ENCODE measurements around the gene CNTNAP2. TPM values are rescaled to one million over a fixed set of nuclear protein-coding genes. Genes with fewer than 3 reads are reported as not detected.

The CNTNAP2 gene
- total and polyA plus RNA-seq, 9 of the 15 experiments (the other 6 are each of a cell fraction or from before 2014, with no cell fraction given): 0.04 to 0.62 (median 0.09) TPM; not detected in 4

- no peak for DNase-seq (ENCODE audit: extremely low read depth in 1 of 4, low spot score in 3 of 4)
- no peak overlapping the region for H3K4me2 ChIP-seq (ENCODE audit: insufficient read depth, low read length)
- CTCF ChIA-PET (ENCODE audit: low intra/inter-chr PET ratio): no interaction called here
- BruUV-seq (replicated peaks): no TSS peak
- 1% methylated on average over 3 of the region's 3 CpGs for WGBS (ENCODE audit: insufficient coverage, low coverage, missing lambda C conversion rate)
- H3K27me3 ChIP-seq (ENCODE audit: control insufficient read depth in 2 of 2, insufficient read depth in 2 of 2, low read length in 2 of 2): no peaks in the 10 kb centered on the region
- no peak overlapping the region for H3K27ac ChIP-seq (ENCODE audit: extremely low read depth, low read depth, low read length)
- H3K4me1 ChIP-seq (replicated peaks in 1 of 2; ENCODE audit: control insufficient read depth in 2 of 2, insufficient read depth in 2 of 2, low read length in 2 of 2): no peaks in the 10 kb centered on the region
- H3K9ac ChIP-seq (ENCODE audit: insufficient read depth in 1 of 2, low read depth in 2 of 2, low read length in 2 of 2): no peak overlapping the region
- intact Hi-C loops (cut with micrococcal nuclease) (no loop called here), in situ Hi-C loops (cut with MboI) (no loop called here)
- no peaks in the 10 kb centered on the region for H4K20me1 ChIP-seq (replicated peaks; ENCODE audit: control insufficient read depth, insufficient read depth, low read length)
- POLR2A ChIA-PET: no interaction called here
- no peak overlapping the region for H2AFZ ChIP-seq (ENCODE audit: low read depth, low read length)
- H3K36me3 ChIP-seq (ENCODE audit: control insufficient read depth, insufficient read depth, low read length): no peaks in the 10 kb centered on the region
- H3K79me2 ChIP-seq (ENCODE audit: control insufficient read depth, insufficient read depth, low read length): no peaks in the 10 kb centered on the region
- no peak for ATAC-seq
- FAIRE-seq: no peak
- no peaks in the 10 kb centered on the region for H3K9me3 ChIP-seq (replicated peaks; ENCODE audit: control insufficient read depth, insufficient read depth, low read depth, low read length)
- H3K9me1 ChIP-seq (ENCODE audit: control insufficient read depth, insufficient read depth, low read length): no peaks in the 10 kb centered on the region
- no peak overlapping the region for H3K4me3 ChIP-seq
- TF ChIP-seq ZNF518B (CRISPR knock-in tag; IDR thresholded peaks at IDR 0.05) (no peak), MYC (IDR thresholded peaks at IDR 0.05; ENCODE audit: low read depth, low read length) (no peak), MYC (CRISPR knock-in tag; IDR thresholded peaks at IDR 0.05; ENCODE audit: borderline replicate concordance, low read depth) (no peak), SIN3B (IDR thresholded peaks at IDR 0.05; ENCODE audit: low read depth) (no peak), TCF7L2 (IDR thresholded peaks at IDR 0.05; ENCODE audit: low read depth, low read length) (no peak), GATA2 (CRISPR knock-in tag; IDR thresholded peaks at IDR 0.05) (no peak), HOXB6 (CRISPR knock-in tag; IDR thresholded peaks at IDR 0.05; ENCODE audit: borderline replicate concordance) (no peak), EGR1 (conservative IDR thresholded peaks at IDR 0.05) (no peak), RBBP5 (IDR thresholded peaks at IDR 0.05; ENCODE audit: borderline replicate concordance, insufficient read depth, low read length, poor library complexity, severe bottlenecking) (no peak), ZNF551 (CRISPR knock-in tag; IDR thresholded peaks at IDR 0.05) (no peak), FOXK1 (CRISPR knock-in tag; IDR thresholded peaks at IDR 0.05; ENCODE audit: borderline replicate concordance) (no peak)
- TF ChIP-seq, protein P1, sequence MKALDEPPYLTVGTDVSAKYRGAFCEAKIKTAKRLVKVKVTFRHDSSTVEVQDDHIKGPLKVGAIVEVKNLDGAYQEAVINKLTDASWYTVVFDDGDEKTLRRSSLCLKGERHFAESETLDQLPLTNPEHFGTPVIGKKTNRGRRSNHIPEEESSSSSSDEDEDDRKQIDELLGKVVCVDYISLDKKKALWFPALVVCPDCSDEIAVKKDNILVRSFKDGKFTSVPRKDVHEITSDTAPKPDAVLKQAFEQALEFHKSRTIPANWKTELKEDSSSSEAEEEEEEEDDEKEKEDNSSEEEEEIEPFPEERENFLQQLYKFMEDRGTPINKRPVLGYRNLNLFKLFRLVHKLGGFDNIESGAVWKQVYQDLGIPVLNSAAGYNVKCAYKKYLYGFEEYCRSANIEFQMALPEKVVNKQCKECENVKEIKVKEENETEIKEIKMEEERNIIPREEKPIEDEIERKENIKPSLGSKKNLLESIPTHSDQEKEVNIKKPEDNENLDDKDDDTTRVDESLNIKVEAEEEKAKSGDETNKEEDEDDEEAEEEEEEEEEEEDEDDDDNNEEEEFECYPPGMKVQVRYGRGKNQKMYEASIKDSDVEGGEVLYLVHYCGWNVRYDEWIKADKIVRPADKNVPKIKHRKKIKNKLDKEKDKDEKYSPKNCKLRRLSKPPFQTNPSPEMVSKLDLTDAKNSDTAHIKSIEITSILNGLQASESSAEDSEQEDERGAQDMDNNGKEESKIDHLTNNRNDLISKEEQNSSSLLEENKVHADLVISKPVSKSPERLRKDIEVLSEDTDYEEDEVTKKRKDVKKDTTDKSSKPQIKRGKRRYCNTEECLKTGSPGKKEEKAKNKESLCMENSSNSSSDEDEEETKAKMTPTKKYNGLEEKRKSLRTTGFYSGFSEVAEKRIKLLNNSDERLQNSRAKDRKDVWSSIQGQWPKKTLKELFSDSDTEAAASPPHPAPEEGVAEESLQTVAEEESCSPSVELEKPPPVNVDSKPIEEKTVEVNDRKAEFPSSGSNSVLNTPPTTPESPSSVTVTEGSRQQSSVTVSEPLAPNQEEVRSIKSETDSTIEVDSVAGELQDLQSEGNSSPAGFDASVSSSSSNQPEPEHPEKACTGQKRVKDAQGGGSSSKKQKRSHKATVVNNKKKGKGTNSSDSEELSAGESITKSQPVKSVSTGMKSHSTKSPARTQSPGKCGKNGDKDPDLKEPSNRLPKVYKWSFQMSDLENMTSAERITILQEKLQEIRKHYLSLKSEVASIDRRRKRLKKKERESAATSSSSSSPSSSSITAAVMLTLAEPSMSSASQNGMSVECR (CRISPR knock-in tag; IDR thresholded peaks at IDR 0.05): no peak
- TF ChIP-seq, protein P2, sequence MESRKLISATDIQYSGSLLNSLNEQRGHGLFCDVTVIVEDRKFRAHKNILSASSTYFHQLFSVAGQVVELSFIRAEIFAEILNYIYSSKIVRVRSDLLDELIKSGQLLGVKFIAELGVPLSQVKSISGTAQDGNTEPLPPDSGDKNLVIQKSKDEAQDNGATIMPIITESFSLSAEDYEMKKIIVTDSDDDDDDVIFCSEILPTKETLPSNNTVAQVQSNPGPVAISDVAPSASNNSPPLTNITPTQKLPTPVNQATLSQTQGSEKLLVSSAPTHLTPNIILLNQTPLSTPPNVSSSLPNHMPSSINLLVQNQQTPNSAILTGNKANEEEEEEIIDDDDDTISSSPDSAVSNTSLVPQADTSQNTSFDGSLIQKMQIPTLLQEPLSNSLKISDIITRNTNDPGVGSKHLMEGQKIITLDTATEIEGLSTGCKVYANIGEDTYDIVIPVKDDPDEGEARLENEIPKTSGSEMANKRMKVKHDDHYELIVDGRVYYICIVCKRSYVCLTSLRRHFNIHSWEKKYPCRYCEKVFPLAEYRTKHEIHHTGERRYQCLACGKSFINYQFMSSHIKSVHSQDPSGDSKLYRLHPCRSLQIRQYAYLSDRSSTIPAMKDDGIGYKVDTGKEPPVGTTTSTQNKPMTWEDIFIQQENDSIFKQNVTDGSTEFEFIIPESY (CRISPR knock-in tag; IDR thresholded peaks at IDR 0.05): no peak
These were observed 522.7 kb downstream of the CNTNAP2 start for GRCh38 chr7:146639291-146639690.
